Activated naive CD8-positive, alpha-beta T cell treated with anti-CD3 and anti-CD28 coated beads, Interleukin-2, amount 10 ng/mL, durations not matched to agents 7 days and 5 days (primary cell): ENCODE data around the gene OTOG. TPM values are rescaled to one million over a fixed set of nuclear protein-coding genes. Genes with fewer than 3 reads are reported as not detected.

Experiments used
- ATAC-seq: fragments of 150-1000 bp; cut with Tn5 transposase; one replicate; pipeline ENCODE4 v1.10.0; 2021; ENCODE audit warnings: low read depth, moderate library complexity
- POLR2A ChIA-PET: fragments of 350-600 bp; sonication (Branson Sonifier 250); formaldehyde crosslinking; loops from one replicate; lab custom pipeline; 2021; ENCODE audit warnings: antibody characterized with exemption; lab: Charles Lee
- DNase-seq: peaks from one replicate; pipeline ENCODE4 v3.0.0; 2021
- H3K27ac Mint-ChIP-seq: one replicate; pipeline ENCODE4 v1.8.0; 2022; ENCODE audit warnings: mild to moderate bottlenecking, mixed read lengths
- H3K27me3 Mint-ChIP-seq: one replicate; pipeline ENCODE4 v1.8.0; 2022; ENCODE audit warnings: mild to moderate bottlenecking, moderate library complexity, mixed read lengths
- H3K36me3 Mint-ChIP-seq: one replicate; pipeline ENCODE4 v1.8.0; 2021; ENCODE audit warnings: mild to moderate bottlenecking, mixed read lengths
- H3K4me1 Mint-ChIP-seq: one replicate; pipeline ENCODE4 v1.8.0; 2021; ENCODE audit warnings: mixed read lengths
- H3K4me3 Mint-ChIP-seq: one replicate; pipeline ENCODE4 v1.8.0; 2022; ENCODE audit warnings: mild to moderate bottlenecking, moderate library complexity, mixed read lengths
- H3K9me3 Mint-ChIP-seq: one replicate; pipeline ENCODE4 v1.8.0; 2021; ENCODE audit warnings: mixed read lengths
- total RNA-seq, 2 experiments: library from RNA; stranded (reverse); gene quantifications; one replicate each; pipeline ENCODE4 v1.2.3, GENCODE V29; 2021

The OTOG gene
- total RNA-seq, 2 experiments from 2014 or later: not detected

GRCh38 chr11:17578958-17579357 is 31.9 kb downstream of the OTOG start:
- Mint-ChIP-seq H3K36me3 (no peaks in the 10 kb centered on the region), H3K9me3 (no peaks in the 10 kb centered on the region), H3K4me1 (peaks cover 2% of the 10 kb centered on the region), H3K27me3 (peaks cover 23% of the 10 kb centered on the region), H3K27ac (no peak overlapping the region), H3K4me3 (no peak overlapping the region)
- POLR2A ChIA-PET: no interaction called here
- DNase-seq (no peak), ATAC-seq (no peak)

GRCh38 chr11:17579451-17579850 is 32.4 kb downstream of the OTOG start:
- no peak overlapping the region for H3K27ac Mint-ChIP-seq
- H3K36me3 Mint-ChIP-seq: no peaks in the 10 kb centered on the region
- peaks cover 2% of the 10 kb centered on the region for H3K4me1 Mint-ChIP-seq
- H3K27me3 Mint-ChIP-seq: peaks cover 23% of the 10 kb centered on the region
- no peak overlapping the region for H3K4me3 Mint-ChIP-seq
- POLR2A ChIA-PET: no interaction called here
- no peak for ATAC-seq
- H3K9me3 Mint-ChIP-seq: no peaks in the 10 kb centered on the region
- DNase-seq: no peak

GRCh38 chr11:17580271-17580670 is 33.2 kb downstream of the OTOG start:
- Mint-ChIP-seq H3K27ac (no peak overlapping the region), H3K4me3 (no peak overlapping the region), H3K27me3 (peaks cover 28% of the 10 kb centered on the region), H3K9me3 (no peaks in the 10 kb centered on the region), H3K36me3 (no peaks in the 10 kb centered on the region), H3K4me1 (peaks cover 2% of the 10 kb centered on the region)
- DNase-seq (no peak), ATAC-seq (no peak)
- POLR2A ChIA-PET: no interaction called here

- Mint-ChIP-seq H3K27ac (no peak overlapping the region), H3K36me3 (no peaks in the 10 kb centered on the region), H3K27me3 (peaks cover 36% of the 10 kb centered on the region), H3K4me3 (no peak overlapping the region), H3K9me3 (no peaks in the 10 kb centered on the region), H3K4me1 (peaks cover 2% of the 10 kb centered on the region)
- POLR2A ChIA-PET: no interaction called here
- ATAC-seq (no peak), DNase-seq (no peak)
Measured at GRCh38 chr11:17581036-17581731, 34.1 kb downstream of the OTOG start.

GRCh38 chr11:17581732-17582053 is 34.6 kb downstream of the OTOG start:
- Mint-ChIP-seq H3K36me3 (no peaks in the 10 kb centered on the region), H3K9me3 (no peaks in the 10 kb centered on the region), H3K27ac (no peak overlapping the region), H3K4me1 (peaks cover 2% of the 10 kb centered on the region), H3K4me3 (no peak overlapping the region), H3K27me3 (peaks cover 39% of the 10 kb centered on the region)
- ATAC-seq: no peak
- POLR2A ChIA-PET: no interaction called here
- DNase-seq: no peak

- Mint-ChIP-seq H3K36me3 (no peaks in the 10 kb centered on the region), H3K27me3 (peaks cover 33% of the 10 kb centered on the region), H3K27ac (no peak overlapping the region), H3K4me3 (no peak overlapping the region), H3K4me1 (no peaks in the 10 kb centered on the region), H3K9me3 (no peaks in the 10 kb centered on the region)
- POLR2A ChIA-PET: no interaction called here
- DNase-seq (no peak), ATAC-seq (no peak)
Measured at GRCh38 chr11:17585911-17586695, 39.0 kb downstream of the OTOG start.

GRCh38 chr11:17588166-17588565 is 41.1 kb downstream of the OTOG start:
- POLR2A ChIA-PET: no interaction called here
- Mint-ChIP-seq H3K4me1 (no peaks in the 10 kb centered on the region), H3K9me3 (no peaks in the 10 kb centered on the region), H3K27ac (no peak overlapping the region), H3K36me3 (no peaks in the 10 kb centered on the region), H3K4me3 (no peak overlapping the region), H3K27me3 (peaks cover 19% of the 10 kb centered on the region)
- ATAC-seq: no peak
- no peak for DNase-seq

GRCh38 chr11:17588721-17589120 is 41.7 kb downstream of the OTOG start:
- POLR2A ChIA-PET: no interaction called here
- Mint-ChIP-seq H3K9me3 (no peaks in the 10 kb centered on the region), H3K4me1 (no peaks in the 10 kb centered on the region), H3K27ac (no peak overlapping the region), H3K4me3 (no peak overlapping the region), H3K27me3 (peaks cover 16% of the 10 kb centered on the region), H3K36me3 (no peaks in the 10 kb centered on the region)
- ATAC-seq: no peak
- DNase-seq: no peak

GRCh38 chr11:17590463-17590862 is 43.4 kb downstream of the OTOG start:
- Mint-ChIP-seq H3K4me3 (no peak overlapping the region), H3K9me3 (no peaks in the 10 kb centered on the region), H3K27me3 (peaks cover 10% of the 10 kb centered on the region), H3K4me1 (no peaks in the 10 kb centered on the region), H3K27ac (no peak overlapping the region), H3K36me3 (no peaks in the 10 kb centered on the region)
- DNase-seq (no peak), ATAC-seq (no peak)
- POLR2A ChIA-PET: no interaction called here

GRCh38 chr11:17591293-17591692 is 44.2 kb downstream of the OTOG start:
- DNase-seq (no peak), ATAC-seq (no peak)
- Mint-ChIP-seq H3K9me3 (no peaks in the 10 kb centered on the region), H3K36me3 (no peaks in the 10 kb centered on the region), H3K27ac (no peak overlapping the region), H3K4me1 (no peaks in the 10 kb centered on the region), H3K27me3 (peaks cover 2% of the 10 kb centered on the region), H3K4me3 (no peak overlapping the region)
- POLR2A ChIA-PET: no interaction called here

GRCh38 chr11:17593466-17594245 is 46.6 kb downstream of the OTOG start:
- no peak for ATAC-seq
- DNase-seq: no peak
- H3K4me1 Mint-ChIP-seq: no peaks in the 10 kb centered on the region
- H3K36me3 Mint-ChIP-seq: no peaks in the 10 kb centered on the region
- H3K4me3 Mint-ChIP-seq: no peak overlapping the region
- no peaks in the 10 kb centered on the region for H3K9me3 Mint-ChIP-seq
- no peaks in the 10 kb centered on the region for H3K27me3 Mint-ChIP-seq
- H3K27ac Mint-ChIP-seq: no peak overlapping the region
- POLR2A ChIA-PET: interaction anchor here (0.6 kb wide), 2 partner anchors 233 to 435 kb away, joined by 3 read pairs; no protein-coding TSS in a partner anchor

- POLR2A ChIA-PET: interaction anchor here (0.6 kb wide), 1 partner anchor 436 kb away, joined by 3 read pairs; no protein-coding TSS in a partner anchor
- Mint-ChIP-seq H3K9me3 (no peaks in the 10 kb centered on the region), H3K4me3 (no peak overlapping the region), H3K27me3 (no peaks in the 10 kb centered on the region), H3K4me1 (no peaks in the 10 kb centered on the region), H3K27ac (no peak overlapping the region), H3K36me3 (no peaks in the 10 kb centered on the region)
- no peak for DNase-seq
- ATAC-seq: no peak
Measured at GRCh38 chr11:17594686-17595192, 47.7 kb downstream of the OTOG start.

GRCh38 chr11:17595526-17596309 is 48.7 kb downstream of the OTOG start:
- Mint-ChIP-seq H3K36me3 (no peaks in the 10 kb centered on the region), H3K27me3 (no peaks in the 10 kb centered on the region), H3K9me3 (no peaks in the 10 kb centered on the region), H3K4me3 (no peak overlapping the region), H3K4me1 (no peaks in the 10 kb centered on the region), H3K27ac (no peak overlapping the region)
- DNase-seq (no peak), ATAC-seq (no peak)
- POLR2A ChIA-PET: no interaction called here
